ENCODE results near the gene KCNAB1. TPM values are rescaled to one million over a fixed set of nuclear protein-coding genes. Genes with fewer than 3 reads are reported as not detected.

KCNAB1 gene
- total RNA-seq, 1 experiment from 2014 or later = 1.0 TPM

DNA sequence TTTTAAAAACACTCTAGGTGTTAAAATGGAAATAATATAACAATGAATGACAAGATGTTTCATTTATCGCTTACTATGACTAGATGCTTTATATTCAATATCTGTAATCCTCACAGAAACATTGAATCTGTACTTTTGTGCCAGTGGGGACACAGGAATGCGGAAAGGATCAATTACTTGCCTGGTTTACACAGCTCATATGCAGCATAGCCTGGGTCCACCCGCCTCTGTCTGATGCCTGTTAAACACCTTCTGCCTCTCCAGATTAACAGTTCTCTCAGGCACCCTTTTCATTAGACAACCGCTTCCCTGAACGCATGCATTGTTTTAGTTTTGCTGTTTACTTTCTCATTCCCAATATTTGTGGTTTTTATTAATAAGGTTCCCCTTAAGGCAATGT is 12.9 kb upstream of the KCNAB1 start:
- Mint-ChIP-seq H3K36me3 (no peaks in the 10 kb centered on the region), H3K27ac (no peak overlapping the region), H3K9me3 (no peaks in the 10 kb centered on the region), H3K4me1 (peaks cover 12% of the 10 kb centered on the region; the same call in 1 of the 2 replicates), H3K4me3 (no peak overlapping the region), H3K27me3 (ENCODE audit: low read depth) (no peaks in the 10 kb centered on the region)
- POLR2A ChIA-PET = no interaction called here
- CTCF ChIA-PET = interaction anchor here (1.1 to 1.3 kb wide), 3 partner anchors 13 to 66 kb away, joined by 4 to 8 read pairs (median 5); partner anchors contain the start of gene KCNAB1
- TF ChIP-seq, protein P1, sequence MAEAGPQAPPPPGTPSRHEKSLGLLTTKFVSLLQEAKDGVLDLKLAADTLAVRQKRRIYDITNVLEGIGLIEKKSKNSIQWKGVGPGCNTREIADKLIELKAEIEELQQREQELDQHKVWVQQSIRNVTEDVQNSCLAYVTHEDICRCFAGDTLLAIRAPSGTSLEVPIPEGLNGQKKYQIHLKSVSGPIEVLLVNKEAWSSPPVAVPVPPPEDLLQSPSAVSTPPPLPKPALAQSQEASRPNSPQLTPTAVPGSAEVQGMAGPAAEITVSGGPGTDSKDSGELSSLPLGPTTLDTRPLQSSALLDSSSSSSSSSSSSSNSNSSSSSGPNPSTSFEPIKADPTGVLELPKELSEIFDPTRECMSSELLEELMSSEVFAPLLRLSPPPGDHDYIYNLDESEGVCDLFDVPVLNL (CRISPR knock-in tag; IDR thresholded peaks at IDR 0.05; ENCODE audit: borderline replicate concordance, low read depth) = no peak
- TF ChIP-seq JAZF1 (CRISPR knock-in tag; IDR thresholded peaks at IDR 0.05) (no peak), ZNF317 (CRISPR knock-in tag; IDR thresholded peaks at IDR 0.05; ENCODE audit: borderline replicate concordance, low read depth) (no peak), SMAD4 (CRISPR knock-in tag; IDR thresholded peaks at IDR 0.05) (no peak), EMX1 (CRISPR knock-in tag; IDR thresholded peaks at IDR 0.05) (no peak), HMGA2 (CRISPR knock-in tag; IDR thresholded peaks at IDR 0.05) (no peak)
- TF ChIP-seq, protein P2, sequence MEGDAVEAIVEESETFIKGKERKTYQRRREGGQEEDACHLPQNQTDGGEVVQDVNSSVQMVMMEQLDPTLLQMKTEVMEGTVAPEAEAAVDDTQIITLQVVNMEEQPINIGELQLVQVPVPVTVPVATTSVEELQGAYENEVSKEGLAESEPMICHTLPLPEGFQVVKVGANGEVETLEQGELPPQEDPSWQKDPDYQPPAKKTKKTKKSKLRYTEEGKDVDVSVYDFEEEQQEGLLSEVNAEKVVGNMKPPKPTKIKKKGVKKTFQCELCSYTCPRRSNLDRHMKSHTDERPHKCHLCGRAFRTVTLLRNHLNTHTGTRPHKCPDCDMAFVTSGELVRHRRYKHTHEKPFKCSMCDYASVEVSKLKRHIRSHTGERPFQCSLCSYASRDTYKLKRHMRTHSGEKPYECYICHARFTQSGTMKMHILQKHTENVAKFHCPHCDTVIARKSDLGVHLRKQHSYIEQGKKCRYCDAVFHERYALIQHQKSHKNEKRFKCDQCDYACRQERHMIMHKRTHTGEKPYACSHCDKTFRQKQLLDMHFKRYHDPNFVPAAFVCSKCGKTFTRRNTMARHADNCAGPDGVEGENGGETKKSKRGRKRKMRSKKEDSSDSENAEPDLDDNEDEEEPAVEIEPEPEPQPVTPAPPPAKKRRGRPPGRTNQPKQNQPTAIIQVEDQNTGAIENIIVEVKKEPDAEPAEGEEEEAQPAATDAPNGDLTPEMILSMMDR (IDR thresholded peaks at IDR 0.05) = no peak
- TF ChIP-seq, protein P3, sequence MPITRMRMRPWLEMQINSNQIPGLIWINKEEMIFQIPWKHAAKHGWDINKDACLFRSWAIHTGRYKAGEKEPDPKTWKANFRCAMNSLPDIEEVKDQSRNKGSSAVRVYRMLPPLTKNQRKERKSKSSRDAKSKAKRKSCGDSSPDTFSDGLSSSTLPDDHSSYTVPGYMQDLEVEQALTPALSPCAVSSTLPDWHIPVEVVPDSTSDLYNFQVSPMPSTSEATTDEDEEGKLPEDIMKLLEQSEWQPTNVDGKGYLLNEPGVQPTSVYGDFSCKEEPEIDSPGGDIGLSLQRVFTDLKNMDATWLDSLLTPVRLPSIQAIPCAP (CRISPR knock-in tag; IDR thresholded peaks at IDR 0.05) = no peak
- TF ChIP-seq, protein P4, sequence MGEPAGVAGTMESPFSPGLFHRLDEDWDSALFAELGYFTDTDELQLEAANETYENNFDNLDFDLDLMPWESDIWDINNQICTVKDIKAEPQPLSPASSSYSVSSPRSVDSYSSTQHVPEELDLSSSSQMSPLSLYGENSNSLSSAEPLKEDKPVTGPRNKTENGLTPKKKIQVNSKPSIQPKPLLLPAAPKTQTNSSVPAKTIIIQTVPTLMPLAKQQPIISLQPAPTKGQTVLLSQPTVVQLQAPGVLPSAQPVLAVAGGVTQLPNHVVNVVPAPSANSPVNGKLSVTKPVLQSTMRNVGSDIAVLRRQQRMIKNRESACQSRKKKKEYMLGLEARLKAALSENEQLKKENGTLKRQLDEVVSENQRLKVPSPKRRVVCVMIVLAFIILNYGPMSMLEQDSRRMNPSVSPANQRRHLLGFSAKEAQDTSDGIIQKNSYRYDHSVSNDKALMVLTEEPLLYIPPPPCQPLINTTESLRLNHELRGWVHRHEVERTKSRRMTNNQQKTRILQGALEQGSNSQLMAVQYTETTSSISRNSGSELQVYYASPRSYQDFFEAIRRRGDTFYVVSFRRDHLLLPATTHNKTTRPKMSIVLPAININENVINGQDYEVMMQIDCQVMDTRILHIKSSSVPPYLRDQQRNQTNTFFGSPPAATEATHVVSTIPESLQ (CRISPR knock-in tag; IDR thresholded peaks at IDR 0.05) = no peak
- DNase-seq (ENCODE audit: low spot score) (no peak), ATAC-seq (no peak)

DNA sequence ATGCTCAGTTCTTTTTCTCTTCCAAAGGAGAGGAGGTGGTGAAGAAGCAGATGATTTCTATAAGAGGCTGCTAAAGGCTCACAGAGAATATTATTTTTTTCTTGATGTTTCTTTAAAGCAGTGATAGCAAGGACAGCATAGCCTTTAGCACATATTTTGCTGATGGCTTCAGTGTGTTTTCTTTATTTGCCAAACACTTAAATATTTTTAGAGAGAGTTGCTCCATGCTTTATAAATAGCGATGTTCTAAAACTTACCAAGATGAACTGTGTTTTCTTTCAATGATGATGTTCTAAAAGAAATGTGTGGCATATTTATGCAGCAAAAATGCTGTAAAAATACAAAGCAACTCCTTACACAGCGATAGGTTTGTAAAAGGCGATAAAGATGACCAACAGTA is 11.8 kb upstream of the KCNAB1 start:
- peaks cover 12% of the 10 kb centered on the region; the same call in 1 of the 2 replicates for H3K4me1 Mint-ChIP-seq
- no peaks in the 10 kb centered on the region for H3K36me3 Mint-ChIP-seq
- no peak overlapping the region for H3K27ac Mint-ChIP-seq
- POLR2A ChIA-PET = no interaction called here
- no peak overlapping the region for H3K4me3 Mint-ChIP-seq
- no peak for TF ChIP-seq TEAD1 (CRISPR knock-in tag; IDR thresholded peaks at IDR 0.05)
- TF ChIP-seq, protein P5, sequence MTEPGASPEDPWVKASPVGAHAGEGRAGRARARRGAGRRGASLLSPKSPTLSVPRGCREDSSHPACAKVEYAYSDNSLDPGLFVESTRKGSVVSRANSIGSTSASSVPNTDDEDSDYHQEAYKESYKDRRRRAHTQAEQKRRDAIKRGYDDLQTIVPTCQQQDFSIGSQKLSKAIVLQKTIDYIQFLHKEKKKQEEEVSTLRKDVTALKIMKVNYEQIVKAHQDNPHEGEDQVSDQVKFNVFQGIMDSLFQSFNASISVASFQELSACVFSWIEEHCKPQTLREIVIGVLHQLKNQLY (CRISPR knock-in tag; IDR thresholded peaks at IDR 0.05) = no peak
- TF ChIP-seq CREM (CRISPR knock-in tag; IDR thresholded peaks at IDR 0.05) = no peak
- no peak for TF ChIP-seq GABPB1 (CRISPR knock-in tag; IDR thresholded peaks at IDR 0.05)
- H3K27me3 Mint-ChIP-seq (ENCODE audit: low read depth) = no peaks in the 10 kb centered on the region
- H3K9me3 Mint-ChIP-seq = peaks cover 2% of the 10 kb centered on the region; the same call in 1 of the 2 replicates
- CTCF ChIA-PET = no interaction called here
- DNase-seq (ENCODE audit: low spot score) (no peak), ATAC-seq (no peak)

DNA sequence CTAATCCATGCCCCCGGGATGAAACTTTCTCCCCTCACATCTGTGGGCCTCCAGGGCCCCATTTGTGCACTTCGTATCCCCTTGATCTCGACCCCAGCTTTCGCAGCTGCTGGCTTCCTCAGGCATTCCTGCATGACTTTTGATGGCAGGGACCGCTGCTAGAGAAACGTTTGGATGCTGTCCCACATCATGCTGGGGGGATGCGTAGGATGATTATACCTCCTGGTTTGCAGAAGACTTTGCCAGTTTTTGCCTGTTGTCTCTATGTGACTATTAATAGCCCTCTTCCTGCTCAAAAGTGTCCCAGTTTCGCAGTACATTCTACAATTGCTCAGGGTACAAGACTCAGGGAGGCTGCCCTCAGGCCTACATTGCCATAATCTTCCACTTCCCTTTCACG is 10.4 kb upstream of the KCNAB1 start:
- DNase-seq (ENCODE audit: low spot score) = no peak
- no peak for ATAC-seq
- Mint-ChIP-seq H3K27ac (no peak overlapping the region), H3K9me3 (peaks cover 3% of the 10 kb centered on the region; the same call in 1 of the 2 replicates), H3K36me3 (no peaks in the 10 kb centered on the region), H3K27me3 (ENCODE audit: low read depth) (no peaks in the 10 kb centered on the region), H3K4me1 (peaks cover 12% of the 10 kb centered on the region; the same call in 1 of the 2 replicates), H3K4me3 (no peak overlapping the region)
- ChIA-PET CTCF (no interaction called here), POLR2A (no interaction called here)
- no peak for TF ChIP-seq SMAD3 (CRISPR knock-in tag; IDR thresholded peaks at IDR 0.05; ENCODE audit: borderline replicate concordance)
- no peak for TF ChIP-seq NFE2L1 (CRISPR knock-in tag; IDR thresholded peaks at IDR 0.05)
- TF ChIP-seq, protein P3 (CRISPR knock-in tag; IDR thresholded peaks at IDR 0.05) = no peak
- no peak for TF ChIP-seq NFYB (CRISPR knock-in tag; conservative IDR thresholded peaks at IDR 0.05; ENCODE audit: low read depth)
- TF ChIP-seq, protein P6, sequence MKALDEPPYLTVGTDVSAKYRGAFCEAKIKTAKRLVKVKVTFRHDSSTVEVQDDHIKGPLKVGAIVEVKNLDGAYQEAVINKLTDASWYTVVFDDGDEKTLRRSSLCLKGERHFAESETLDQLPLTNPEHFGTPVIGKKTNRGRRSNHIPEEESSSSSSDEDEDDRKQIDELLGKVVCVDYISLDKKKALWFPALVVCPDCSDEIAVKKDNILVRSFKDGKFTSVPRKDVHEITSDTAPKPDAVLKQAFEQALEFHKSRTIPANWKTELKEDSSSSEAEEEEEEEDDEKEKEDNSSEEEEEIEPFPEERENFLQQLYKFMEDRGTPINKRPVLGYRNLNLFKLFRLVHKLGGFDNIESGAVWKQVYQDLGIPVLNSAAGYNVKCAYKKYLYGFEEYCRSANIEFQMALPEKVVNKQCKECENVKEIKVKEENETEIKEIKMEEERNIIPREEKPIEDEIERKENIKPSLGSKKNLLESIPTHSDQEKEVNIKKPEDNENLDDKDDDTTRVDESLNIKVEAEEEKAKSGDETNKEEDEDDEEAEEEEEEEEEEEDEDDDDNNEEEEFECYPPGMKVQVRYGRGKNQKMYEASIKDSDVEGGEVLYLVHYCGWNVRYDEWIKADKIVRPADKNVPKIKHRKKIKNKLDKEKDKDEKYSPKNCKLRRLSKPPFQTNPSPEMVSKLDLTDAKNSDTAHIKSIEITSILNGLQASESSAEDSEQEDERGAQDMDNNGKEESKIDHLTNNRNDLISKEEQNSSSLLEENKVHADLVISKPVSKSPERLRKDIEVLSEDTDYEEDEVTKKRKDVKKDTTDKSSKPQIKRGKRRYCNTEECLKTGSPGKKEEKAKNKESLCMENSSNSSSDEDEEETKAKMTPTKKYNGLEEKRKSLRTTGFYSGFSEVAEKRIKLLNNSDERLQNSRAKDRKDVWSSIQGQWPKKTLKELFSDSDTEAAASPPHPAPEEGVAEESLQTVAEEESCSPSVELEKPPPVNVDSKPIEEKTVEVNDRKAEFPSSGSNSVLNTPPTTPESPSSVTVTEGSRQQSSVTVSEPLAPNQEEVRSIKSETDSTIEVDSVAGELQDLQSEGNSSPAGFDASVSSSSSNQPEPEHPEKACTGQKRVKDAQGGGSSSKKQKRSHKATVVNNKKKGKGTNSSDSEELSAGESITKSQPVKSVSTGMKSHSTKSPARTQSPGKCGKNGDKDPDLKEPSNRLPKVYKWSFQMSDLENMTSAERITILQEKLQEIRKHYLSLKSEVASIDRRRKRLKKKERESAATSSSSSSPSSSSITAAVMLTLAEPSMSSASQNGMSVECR (CRISPR knock-in tag; IDR thresholded peaks at IDR 0.05; ENCODE audit: borderline replicate concordance) = no peak
- TF ChIP-seq ZNF232 (CRISPR knock-in tag; IDR thresholded peaks at IDR 0.05) = no peak
- TF ChIP-seq, protein P1 (CRISPR knock-in tag; IDR thresholded peaks at IDR 0.05; ENCODE audit: borderline replicate concordance, low read depth) = no peak
- TF ChIP-seq HMGA2 (CRISPR knock-in tag; IDR thresholded peaks at IDR 0.05) = no peak
- no peak for TF ChIP-seq CBFB (CRISPR knock-in tag; IDR thresholded peaks at IDR 0.05; ENCODE audit: low read depth)

Data from WTC11 (cell line).